Breast epithelium (tissue), 4 donors: Measurements from ENCODE around the gene HEBP2. TPM values are rescaled to one million over a fixed set of nuclear protein-coding genes. Genes with fewer than 3 reads are reported as not detected.

Experiments
- DNase-seq, 2 donors: peaks; one replicate each; pipeline ENCODE4 v3.0.0-alpha.2; 2019; ENCODE audit warnings: low spot score in 2 of 2
- H3K27ac ChIP-seq, 2 donors: fragments of 200-600 bp; sonication (generic) in 1 of 2; one replicate each; pipeline ENCODE4 v1.5.1; 2016 to 2019; ENCODE audit warnings: mild to moderate bottlenecking in 1 of 2
- H3K27me3 ChIP-seq, 2 donors: fragments of 200-600 bp; sonication (generic) in 1 of 2; one replicate each; pipeline versions ENCODE4 v1.5.1 to v1.6.0; 2017 to 2019; ENCODE audit warnings: control low read depth in 1 of 2, mild to moderate bottlenecking in 1 of 2
- H3K36me3 ChIP-seq: fragments of 200-600 bp; one replicate; pipeline ENCODE4 v1.5.1; 2019
- H3K4me1 ChIP-seq, 2 donors: fragments of 200-600 bp; sonication (generic); one replicate each; pipeline ENCODE4 v1.5.1; 2016 to 2019; ENCODE audit warnings: control low read depth in 1 of 2
- H3K4me3 ChIP-seq, 3 donors: fragments of 200-600 bp; sonication (generic); 1 replicate in 2 of 3; 2 replicates in 1 of 3; pipeline ENCODE4 v1.5.1; 2016 to 2019; ENCODE audit warnings: mild to moderate bottlenecking in 3 of 3, moderate library complexity in 2 of 3
- H3K9me3 ChIP-seq, 2 donors: fragments of 200-600 bp; sonication (generic) in 1 of 2; one replicate each; pipeline ENCODE4 v1.5.1; 2016 to 2019; ENCODE audit warnings: control low read depth in 1 of 2
- POLR2A ChIP-seq: fragments of 450-650 bp; IDR thresholded peaks from one replicate; pipeline ENCODE4 v1.6.1; 2016; ENCODE audit warnings: antibody characterized with exemption, mild to moderate bottlenecking, moderate library complexity
- POLR2AphosphoS5 ChIP-seq, 3 donors: sonication (generic); formaldehyde crosslinking; IDR thresholded peaks; one replicate each; pipeline ENCODE4 v1.6.1; 2017; ENCODE audit warnings: antibody characterized with exemption in 3 of 3
- intact Hi-C: fragments of 100-400 bp; cut with DNase I; formaldehyde crosslinking; loops from one replicate; pipeline ENCODE4 v1.15.1; 2023; ENCODE audit warnings: low total_unique reads
- total RNA-seq, 3 donors: library from RNA; depleted of rRNA; stranded (reverse); fragments of >200 nt; gene quantifications; one replicate each; pipeline ENCODE4 v1.1.0, GENCODE V29; 2016
- TF ChIP-seq, protein P1 (sequence below), 3 donors: fragments of 450-650 bp; IDR thresholded peaks; one replicate each; pipeline ENCODE4 v1.5.1; 2016 to 2017; ENCODE audit warnings: antibody characterized with exemption in 3 of 3, mild to moderate bottlenecking in 3 of 3, moderate library complexity in 3 of 3

The HEBP2 gene
- total RNA-seq, 3 donors from 2014 or later, result 66.2 to 321 (median 72.6) TPM

DNA sequence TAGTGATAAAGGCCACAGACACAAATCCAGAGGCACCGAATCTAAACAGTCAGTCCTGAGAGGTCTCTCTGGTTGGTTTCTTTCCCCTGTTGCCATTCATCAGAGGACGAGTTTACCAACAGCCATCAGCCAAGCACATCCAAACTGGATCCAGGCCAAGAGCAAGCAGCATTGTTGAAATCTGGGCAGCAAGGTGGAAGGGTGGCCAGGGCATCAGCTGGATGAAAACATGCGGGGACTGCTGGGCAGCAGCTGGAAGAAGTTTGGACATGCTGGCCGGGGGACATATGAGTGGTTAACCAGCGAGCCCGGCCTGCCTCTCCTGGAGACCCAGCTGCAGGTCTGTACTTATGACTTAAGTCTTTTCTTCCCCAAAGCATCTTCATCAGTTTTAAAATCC, 26.2 kb upstream of the HEBP2 start, which contains the start of gene SMIM28:
SMIM28 (plus strand) TSS at position 62 of the 400 bp plus-strand sequence; CDS start at position 230, 168 bp downstream.
- TF ChIP-seq POLR2A (no peak), POLR2AphosphoS5 (IDR thresholded peaks at IDR 0.05) (no peak)
- TF ChIP-seq, protein P1, sequence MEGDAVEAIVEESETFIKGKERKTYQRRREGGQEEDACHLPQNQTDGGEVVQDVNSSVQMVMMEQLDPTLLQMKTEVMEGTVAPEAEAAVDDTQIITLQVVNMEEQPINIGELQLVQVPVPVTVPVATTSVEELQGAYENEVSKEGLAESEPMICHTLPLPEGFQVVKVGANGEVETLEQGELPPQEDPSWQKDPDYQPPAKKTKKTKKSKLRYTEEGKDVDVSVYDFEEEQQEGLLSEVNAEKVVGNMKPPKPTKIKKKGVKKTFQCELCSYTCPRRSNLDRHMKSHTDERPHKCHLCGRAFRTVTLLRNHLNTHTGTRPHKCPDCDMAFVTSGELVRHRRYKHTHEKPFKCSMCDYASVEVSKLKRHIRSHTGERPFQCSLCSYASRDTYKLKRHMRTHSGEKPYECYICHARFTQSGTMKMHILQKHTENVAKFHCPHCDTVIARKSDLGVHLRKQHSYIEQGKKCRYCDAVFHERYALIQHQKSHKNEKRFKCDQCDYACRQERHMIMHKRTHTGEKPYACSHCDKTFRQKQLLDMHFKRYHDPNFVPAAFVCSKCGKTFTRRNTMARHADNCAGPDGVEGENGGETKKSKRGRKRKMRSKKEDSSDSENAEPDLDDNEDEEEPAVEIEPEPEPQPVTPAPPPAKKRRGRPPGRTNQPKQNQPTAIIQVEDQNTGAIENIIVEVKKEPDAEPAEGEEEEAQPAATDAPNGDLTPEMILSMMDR (IDR thresholded peaks at IDR 0.05), result no peak
- H3K36me3 ChIP-seq, result no peaks in the 10 kb centered on the region

DNA sequence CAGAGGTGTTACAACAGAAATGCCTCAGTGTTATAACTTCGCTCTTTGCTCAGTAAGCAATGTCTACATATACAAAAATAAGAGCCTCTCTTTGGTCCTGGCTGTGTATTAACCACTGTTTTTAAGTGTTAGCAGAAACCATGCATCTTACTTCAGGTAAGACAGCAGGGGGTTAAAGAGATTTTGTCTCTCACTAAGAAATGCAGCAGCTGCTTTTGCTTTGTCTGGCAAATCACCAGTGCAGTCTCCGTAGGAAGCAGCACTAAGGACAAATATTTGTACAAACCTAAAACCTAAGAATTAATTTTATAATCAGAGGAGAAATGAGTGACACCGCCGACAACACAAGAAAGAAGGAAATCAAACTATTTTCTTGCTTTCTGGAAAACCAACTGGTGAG, 25.6 kb upstream of the HEBP2 start:
- Histone ChIP-seq H3K27me3 (no peaks in the 10 kb centered on the region), H3K4me3 (no peak overlapping the region), H3K27ac (no peak overlapping the region), H3K4me1 (no peaks in the 10 kb centered on the region), H3K9me3 (no peaks in the 10 kb centered on the region), H3K36me3 (no peaks in the 10 kb centered on the region)
- no peak for DNase-seq
- no peak for TF ChIP-seq POLR2AphosphoS5 (IDR thresholded peaks at IDR 0.05)
- TF ChIP-seq POLR2A, result no peak
- intact Hi-C loops, result no loop called here

More for the DNA sequence above, 26.2 kb upstream of the HEBP2 start, which contains the start of gene SMIM28:
- H3K9me3 ChIP-seq, result no peaks in the 10 kb centered on the region
- intact Hi-C loops, result no loop called here
- H3K4me1 ChIP-seq, result no peaks in the 10 kb centered on the region
- H3K27me3 ChIP-seq, result no peaks in the 10 kb centered on the region
- DNase-seq, result no peak
- H3K27ac ChIP-seq, result no peak within 1 kb of the TSS
- H3K4me3 ChIP-seq, result no peak within 1 kb of the TSS

DNA sequence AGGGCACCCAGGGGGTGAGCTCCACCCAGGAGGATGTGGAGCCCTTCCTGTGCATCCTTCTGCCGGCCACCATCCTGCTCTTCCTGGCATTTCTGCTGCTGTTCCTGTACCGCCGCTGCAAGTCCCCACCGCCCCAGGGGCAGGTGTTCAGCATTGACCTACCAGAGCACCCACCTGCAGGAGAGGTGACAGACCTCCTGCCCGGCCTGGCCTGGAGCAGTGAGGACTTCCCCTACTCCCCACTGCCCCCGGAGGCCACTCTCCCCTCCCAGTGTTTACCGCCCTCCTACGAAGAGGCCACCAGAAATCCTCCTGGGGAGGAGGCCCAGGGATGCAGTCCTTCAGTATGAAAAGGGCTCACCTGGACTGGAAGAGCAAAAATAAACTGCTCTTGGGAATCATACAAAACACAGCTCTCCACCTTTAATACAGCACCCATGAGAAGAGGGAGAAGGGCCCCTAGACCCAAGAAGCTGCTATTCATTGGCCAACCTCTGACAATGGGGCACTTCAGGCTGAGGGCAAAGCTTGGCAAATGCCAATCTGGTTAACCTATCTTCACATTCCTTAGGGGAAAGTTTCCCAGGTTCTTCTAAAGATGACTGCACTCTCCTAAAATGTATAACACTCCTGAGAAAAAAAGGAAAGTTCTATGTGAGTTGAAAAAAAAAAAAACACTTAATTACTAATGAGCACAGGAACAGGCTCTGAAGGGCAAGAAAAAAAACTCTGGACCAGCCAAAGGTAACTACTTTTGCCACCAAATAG, 21.3 kb upstream of the HEBP2 start:
- Histone ChIP-seq H3K4me3 (no peak overlapping the region), H3K4me1 (no peaks in the 10 kb centered on the region), H3K27ac (no peak overlapping the region), H3K36me3 (no peaks in the 10 kb centered on the region), H3K9me3 (no peaks in the 10 kb centered on the region), H3K27me3 (no peaks in the 10 kb centered on the region)
- intact Hi-C loops, result no loop called here
- TF ChIP-seq, protein P1 (IDR thresholded peaks at IDR 0.05), result no peak
- TF ChIP-seq POLR2AphosphoS5 (IDR thresholded peaks at IDR 0.05), result no peak
- TF ChIP-seq POLR2A, result no peak
- no peak for DNase-seq

DNA sequence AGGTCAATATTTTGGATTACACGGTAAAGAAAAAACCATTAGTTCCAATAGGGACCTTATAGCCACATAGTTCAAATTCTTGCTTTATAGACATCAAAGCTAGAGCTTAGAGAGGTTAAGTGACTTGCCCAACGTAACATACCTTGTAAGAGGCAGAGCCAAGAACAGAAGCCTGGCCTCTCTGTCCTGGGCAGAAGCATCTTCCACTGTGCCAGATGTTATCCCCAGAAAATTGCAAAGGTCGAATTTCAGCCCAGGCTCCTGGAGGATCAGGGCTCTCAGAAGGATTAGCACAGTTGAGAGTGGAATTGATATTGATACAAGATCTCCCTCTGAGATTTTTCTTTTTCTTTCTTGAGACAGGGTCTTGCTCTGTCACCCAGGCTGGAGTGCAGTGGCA, 20.2 kb upstream of the HEBP2 start:
- Histone ChIP-seq H3K36me3 (no peaks in the 10 kb centered on the region), H3K9me3 (no peaks in the 10 kb centered on the region), H3K4me3 (no peak overlapping the region), H3K27me3 (no peaks in the 10 kb centered on the region), H3K27ac (no peak overlapping the region), H3K4me1 (no peaks in the 10 kb centered on the region)
- no peak for DNase-seq
- no peak for TF ChIP-seq POLR2AphosphoS5 (IDR thresholded peaks at IDR 0.05)
- TF ChIP-seq, protein P1 (IDR thresholded peaks at IDR 0.05), result no peak
- no peak for TF ChIP-seq POLR2A
- intact Hi-C loops, result no loop called here

DNA sequence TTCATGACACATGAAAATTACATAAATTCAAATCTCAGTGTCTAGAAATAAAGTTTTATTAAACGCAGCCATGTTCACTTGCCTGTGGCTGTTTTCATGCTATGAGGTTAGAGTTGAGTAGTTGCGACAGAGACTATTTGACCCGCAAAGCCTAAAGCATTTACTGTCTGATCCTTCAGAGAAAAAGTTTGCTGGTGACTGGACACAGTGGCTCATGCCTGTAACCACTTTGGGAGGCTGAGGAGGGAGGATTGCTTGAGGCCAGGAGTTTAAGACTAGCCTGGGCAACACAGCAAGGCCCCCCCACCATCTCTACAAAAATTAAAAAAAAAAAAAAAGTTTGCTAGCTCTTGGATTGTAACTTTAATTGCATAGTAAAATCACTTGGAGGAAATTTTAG, 17.1 kb upstream of the HEBP2 start:
- intact Hi-C loops, result no loop called here
- Histone ChIP-seq H3K9me3 (no peaks in the 10 kb centered on the region), H3K27ac (no peak overlapping the region), H3K4me1 (no peaks in the 10 kb centered on the region), H3K36me3 (no peaks in the 10 kb centered on the region), H3K4me3 (no peak overlapping the region), H3K27me3 (no peaks in the 10 kb centered on the region)
- TF ChIP-seq, protein P1 (IDR thresholded peaks at IDR 0.05), result no peak
- no peak for TF ChIP-seq POLR2AphosphoS5 (IDR thresholded peaks at IDR 0.05)
- no peak for TF ChIP-seq POLR2A
- no peak for DNase-seq
